HG03354 (cell line): Measurements from ENCODE around the gene CIRBP.
"Not testable (repeated sequence)": the region's sequence is repeated elsewhere in the genome, so short reads cannot be mapped to it uniquely, and the experiment has no call there.

Experiments
- ATAC-seq: cut with Tn5 transposase; IDR thresholded peaks from one replicate; pipeline ENCODE4 v1.9.1; 2021; ENCODE audit warnings: mild to moderate bottlenecking; ENCODE audit not compliant: unreplicated experiment, poor library complexity, severe bottlenecking

Gene CIRBP

DNA sequence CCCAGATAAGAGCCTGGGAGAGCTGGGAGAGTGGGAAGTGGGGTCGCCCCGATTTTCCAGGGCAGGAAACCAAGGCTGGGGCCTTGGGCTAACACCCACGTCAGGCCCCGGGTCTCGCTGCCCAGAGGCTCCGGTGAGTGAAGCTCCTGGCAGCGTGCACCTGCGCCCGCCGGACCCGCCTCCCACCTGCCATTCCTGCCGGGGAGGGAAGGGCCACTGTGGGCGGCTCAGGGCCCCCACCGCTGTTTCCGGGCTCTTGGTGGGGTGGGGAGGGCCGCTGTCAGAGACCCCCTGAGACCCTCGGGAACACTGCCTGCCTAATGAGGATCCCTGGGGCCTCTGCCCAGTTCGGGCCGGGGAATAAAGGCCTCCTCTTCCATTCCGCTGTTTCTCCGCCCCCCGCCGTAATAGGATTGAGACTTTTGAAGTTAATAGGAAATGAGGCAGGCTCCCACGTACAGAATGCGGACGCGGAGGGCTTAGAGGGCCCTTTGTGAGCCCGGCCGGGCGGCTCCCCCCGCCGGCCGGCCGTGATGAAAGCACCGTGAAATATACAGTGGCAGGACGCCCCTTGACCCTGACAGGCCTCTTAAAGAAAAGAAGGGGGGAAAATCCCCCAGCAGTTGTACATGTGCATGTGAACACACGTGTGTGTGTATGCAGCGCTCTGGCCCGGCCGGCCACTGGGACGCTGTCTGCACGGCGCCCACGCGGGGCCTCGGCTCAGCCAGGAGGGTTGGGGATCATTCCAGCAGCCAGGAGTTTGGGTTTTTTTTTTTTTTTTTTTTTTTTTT lies 49.7 kb downstream of the CIRBP start:
- ATAC-seq, result no peak

DNA sequence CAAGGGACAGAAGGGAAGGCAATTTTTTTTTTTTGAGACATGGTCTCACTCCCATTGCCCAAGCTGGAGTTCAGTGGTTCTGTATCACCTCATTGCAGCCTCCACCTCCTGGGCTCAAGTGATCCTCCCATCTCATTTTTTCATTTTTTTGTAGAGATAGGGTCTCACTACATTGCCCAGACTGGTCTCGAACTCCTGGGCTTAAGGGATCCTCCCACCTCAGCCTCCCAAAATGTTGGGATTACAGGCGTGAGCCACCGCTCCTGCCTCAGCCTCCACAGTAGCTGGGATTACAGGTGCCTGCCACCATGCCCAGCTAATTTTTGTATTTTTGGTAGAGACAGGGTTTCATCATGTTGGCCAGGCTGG lies 51.1 kb downstream of the CIRBP start:
- not testable (repeated sequence) for ATAC-seq

DNA sequence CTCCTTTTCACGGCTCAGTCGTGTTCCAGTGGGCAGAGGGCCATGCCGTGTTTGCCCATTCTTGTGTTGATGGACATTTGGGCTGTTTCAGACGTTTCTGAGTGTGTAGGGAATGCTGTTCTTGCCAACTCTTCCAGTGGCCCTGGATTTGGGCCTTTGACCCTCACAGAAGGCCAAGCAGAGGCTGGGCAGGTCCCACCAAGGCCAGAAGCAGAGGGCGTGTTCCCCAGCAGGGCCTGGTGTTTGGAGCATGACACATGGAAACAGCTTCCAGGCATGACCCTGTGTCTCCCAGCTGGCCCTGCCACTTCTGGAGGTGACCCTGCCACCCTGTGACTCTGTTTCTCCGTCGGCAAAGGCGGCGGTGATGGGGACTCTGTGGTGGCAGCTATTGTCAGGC lies 52.4 kb downstream of the CIRBP start:
- ATAC-seq, result no peak

DNA sequence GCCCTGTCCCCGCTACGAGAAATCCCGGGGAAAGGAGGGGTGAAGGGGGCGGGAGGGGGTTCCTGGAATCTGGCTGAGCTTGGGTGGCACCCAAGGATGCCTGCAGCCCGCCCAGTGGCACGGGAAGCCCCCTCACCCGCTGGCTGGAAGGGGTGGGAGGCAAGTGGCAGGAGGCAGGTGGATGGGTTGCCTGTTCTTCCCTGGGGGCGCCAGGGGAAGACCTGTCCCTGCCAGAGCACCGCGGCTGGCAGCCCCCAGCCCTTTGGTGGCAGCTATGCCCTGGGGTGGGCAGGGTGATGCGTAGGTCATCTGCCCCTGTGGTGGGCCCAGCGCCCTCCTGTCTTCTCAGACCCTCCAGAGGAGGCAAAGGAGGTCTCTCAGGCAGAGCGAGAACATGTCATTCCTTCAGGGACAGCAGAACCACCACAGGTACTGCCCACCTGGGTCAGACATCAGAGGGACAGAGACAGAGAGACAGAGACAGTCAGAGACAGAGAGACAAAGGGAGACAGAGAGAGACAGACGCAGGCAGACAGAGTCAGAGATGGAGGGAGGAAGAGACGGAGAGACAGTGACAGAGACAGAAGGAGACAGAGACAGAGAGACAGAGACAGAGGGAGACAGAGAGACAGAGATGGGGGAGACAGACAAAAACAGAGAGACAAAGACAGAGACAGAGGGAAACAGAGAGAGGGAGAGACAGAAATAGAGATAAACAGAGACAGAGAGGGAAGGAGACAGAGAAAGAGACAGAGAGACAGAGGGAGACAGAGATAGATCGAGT lies 53.3 kb downstream of the CIRBP start:
- no peak for ATAC-seq

DNA sequence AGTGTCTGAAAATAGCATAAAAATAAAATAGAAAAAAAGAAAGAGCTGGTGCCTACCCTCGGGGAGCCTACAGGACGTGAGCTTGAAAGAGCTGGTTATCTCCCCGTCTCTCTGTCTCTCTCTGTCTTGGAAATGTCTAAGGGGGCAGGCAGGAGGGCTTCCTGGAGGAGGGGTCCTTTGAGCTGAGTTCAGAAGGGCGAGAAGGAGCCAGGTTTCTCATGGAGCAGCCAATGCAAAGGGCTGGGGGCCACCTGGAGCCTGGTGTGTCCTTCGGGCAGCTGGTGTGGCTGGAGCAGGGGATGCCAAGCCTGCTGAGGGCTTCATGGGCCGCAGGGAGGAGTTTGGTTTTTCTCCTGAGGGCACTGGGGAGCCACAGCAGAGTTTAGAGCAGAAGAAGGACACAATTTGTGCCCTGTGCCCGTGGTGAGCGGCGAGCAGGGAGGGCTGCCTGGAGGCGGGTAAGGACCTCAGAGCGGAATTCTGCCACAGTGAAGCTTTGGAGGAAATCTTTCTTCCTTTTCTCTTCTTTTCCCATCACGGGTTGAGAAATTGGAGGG lies 55.2 kb downstream of the CIRBP start:
- ATAC-seq, result no peak
